Measurements from ENCODE around the gene SLC25A17.
A peak's percentile ranks its signal among the peaks of the same experiment; 100 is the strongest.
"Not testable (repeated sequence)": the region's sequence is repeated elsewhere in the genome, so short reads cannot be mapped to it uniquely, and the experiment has no call there.

Gene SLC25A17

GRCh38 chr22:40764763-40765441 lies 54.2 kb downstream of the SLC25A17 start:
- Histone ChIP-seq H3K9ac (ENCODE audit: low read depth in 1 of 2, low read length in 2 of 2) (no peak overlapping the region), H3K9me3 (ENCODE audit: control insufficient read depth in 2 of 2, low read length in 2 of 2) (no peaks in the 10 kb centered on the region), H3K27ac (ENCODE audit: low read depth in 2 of 2, low read length in 2 of 2) (peak overlapping the region in 1 of 2 donors; percentile 16), H3K4me1 (ENCODE audit: control insufficient read depth in 2 of 2, insufficient read depth in 2 of 2, low read length in 2 of 2) (no peaks in the 10 kb centered on the region), H3K27me3 (ENCODE audit: control insufficient read depth in 2 of 2, insufficient read depth in 2 of 2, low read length in 2 of 2) (no peaks in the 10 kb centered on the region), H3K36me3 (ENCODE audit: control insufficient read depth in 2 of 2, insufficient read depth in 2 of 2, low read length in 2 of 2) (peaks cover 0 to 3% of the 10 kb centered on the region in 2 donors), H3K4me3 (ENCODE audit: low read length in 2 of 2) (no peak overlapping the region)

- Histone ChIP-seq H3K4me1 (ENCODE audit: control insufficient read depth in 2 of 2, insufficient read depth in 2 of 2, low read length in 2 of 2) (no peaks in the 10 kb centered on the region), H3K27me3 (ENCODE audit: control insufficient read depth in 2 of 2, insufficient read depth in 2 of 2, low read length in 2 of 2) (no peaks in the 10 kb centered on the region), H3K9ac (ENCODE audit: low read depth in 1 of 2, low read length in 2 of 2) (no peak overlapping the region), H3K27ac (ENCODE audit: low read depth in 2 of 2, low read length in 2 of 2) (no peak overlapping the region), H3K36me3 (ENCODE audit: control insufficient read depth in 2 of 2, insufficient read depth in 2 of 2, low read length in 2 of 2) (no peaks in the 10 kb centered on the region), H3K4me3 (ENCODE audit: low read length in 2 of 2) (no peak overlapping the region), H3K9me3 (ENCODE audit: control insufficient read depth in 2 of 2, low read length in 2 of 2) (no peaks in the 10 kb centered on the region)
These were observed 59.8 kb downstream of the SLC25A17 start for GRCh38 chr22:40759294-40759840.

GRCh38 chr22:40758851-40759250 lies 60.3 kb downstream of the SLC25A17 start:
- H3K27ac ChIP-seq (ENCODE audit: low read depth in 2 of 2, low read length in 2 of 2): not testable (repeated sequence)

GRCh38 chr22:40758390-40758789 lies 60.8 kb downstream of the SLC25A17 start:
- Histone ChIP-seq H3K4me3 (ENCODE audit: low read length in 2 of 2) (no peak overlapping the region), H3K36me3 (ENCODE audit: control insufficient read depth in 2 of 2, insufficient read depth in 2 of 2, low read length in 2 of 2) (no peaks in the 10 kb centered on the region), H3K27me3 (ENCODE audit: control insufficient read depth in 2 of 2, insufficient read depth in 2 of 2, low read length in 2 of 2) (no peaks in the 10 kb centered on the region), H3K4me1 (ENCODE audit: control insufficient read depth in 2 of 2, insufficient read depth in 2 of 2, low read length in 2 of 2) (no peaks in the 10 kb centered on the region), H3K9ac (ENCODE audit: low read depth in 1 of 2, low read length in 2 of 2) (no peak overlapping the region), H3K9me3 (ENCODE audit: control insufficient read depth in 2 of 2, low read length in 2 of 2) (no peaks in the 10 kb centered on the region), H3K27ac (ENCODE audit: low read depth in 2 of 2, low read length in 2 of 2) (no peak overlapping the region)

More at GRCh38 chr22:40758851-40759250, 60.3 kb downstream of the SLC25A17 start:
- not testable (repeated sequence) for H3K36me3 ChIP-seq (ENCODE audit: control insufficient read depth in 2 of 2, insufficient read depth in 2 of 2, low read length in 2 of 2); H3K4me3 ChIP-seq (ENCODE audit: low read length in 2 of 2); H3K9ac ChIP-seq (ENCODE audit: low read depth in 1 of 2, low read length in 2 of 2); H3K9me3 ChIP-seq (ENCODE audit: control insufficient read depth in 2 of 2, low read length in 2 of 2); H3K4me1 ChIP-seq (ENCODE audit: control insufficient read depth in 2 of 2, insufficient read depth in 2 of 2, low read length in 2 of 2); H3K27me3 ChIP-seq (ENCODE audit: control insufficient read depth in 2 of 2, insufficient read depth in 2 of 2, low read length in 2 of 2)

- Histone ChIP-seq H3K4me1 (ENCODE audit: control insufficient read depth in 2 of 2, insufficient read depth in 2 of 2, low read length in 2 of 2) (no peaks in the 10 kb centered on the region), H3K9ac (ENCODE audit: low read depth in 1 of 2, low read length in 2 of 2) (no peak overlapping the region), H3K4me3 (ENCODE audit: low read length in 2 of 2) (no peak overlapping the region), H3K36me3 (ENCODE audit: control insufficient read depth in 2 of 2, insufficient read depth in 2 of 2, low read length in 2 of 2) (no peaks in the 10 kb centered on the region), H3K27ac (ENCODE audit: low read depth in 2 of 2, low read length in 2 of 2) (no peak overlapping the region), H3K9me3 (ENCODE audit: control insufficient read depth in 2 of 2, low read length in 2 of 2) (no peaks in the 10 kb centered on the region), H3K27me3 (ENCODE audit: control insufficient read depth in 2 of 2, insufficient read depth in 2 of 2, low read length in 2 of 2) (no peaks in the 10 kb centered on the region)
These were observed 62.1 kb downstream of the SLC25A17 start for GRCh38 chr22:40757071-40757470.

DNA sequence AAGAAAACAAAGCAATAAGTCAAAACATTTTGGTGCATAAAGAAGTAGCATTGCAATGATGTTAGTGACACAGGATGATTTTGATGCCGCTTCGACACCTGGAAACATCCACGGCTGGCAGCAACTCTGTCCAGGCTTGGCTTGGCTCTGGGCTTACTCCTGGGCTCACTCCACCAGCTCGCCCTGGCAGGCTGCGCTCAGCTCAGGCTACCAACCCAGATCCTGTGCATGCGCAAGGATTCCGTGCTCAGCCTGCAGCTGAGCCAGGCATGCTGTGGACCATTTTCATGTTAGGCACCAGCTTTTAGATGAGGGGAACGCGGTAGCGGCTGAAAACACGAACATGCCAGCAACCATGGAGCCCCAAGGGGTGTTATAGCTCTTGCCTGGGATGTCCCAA lies 66.0 kb downstream of the SLC25A17 start:
- Histone ChIP-seq H3K27ac (ENCODE audit: low read depth in 2 of 2, low read length in 2 of 2) (no peak overlapping the region), H3K27me3 (ENCODE audit: control insufficient read depth in 2 of 2, insufficient read depth in 2 of 2, low read length in 2 of 2) (no peaks in the 10 kb centered on the region), H3K9me3 (ENCODE audit: control insufficient read depth in 2 of 2, low read length in 2 of 2) (no peaks in the 10 kb centered on the region), H3K4me1 (ENCODE audit: control insufficient read depth in 2 of 2, insufficient read depth in 2 of 2, low read length in 2 of 2) (no peaks in the 10 kb centered on the region), H3K4me3 (ENCODE audit: low read length in 2 of 2) (no peak overlapping the region), H3K9ac (ENCODE audit: low read depth in 1 of 2, low read length in 2 of 2) (no peak overlapping the region), H3K36me3 (ENCODE audit: control insufficient read depth in 2 of 2, insufficient read depth in 2 of 2, low read length in 2 of 2) (no peaks in the 10 kb centered on the region)

GRCh38 chr22:40751250-40751649 lies 67.9 kb downstream of the SLC25A17 start:
- Histone ChIP-seq H3K27ac (ENCODE audit: low read depth in 2 of 2, low read length in 2 of 2) (no peak overlapping the region), H3K4me1 (ENCODE audit: control insufficient read depth in 2 of 2, insufficient read depth in 2 of 2, low read length in 2 of 2) (no peaks in the 10 kb centered on the region), H3K9ac (ENCODE audit: low read depth in 1 of 2, low read length in 2 of 2) (no peak overlapping the region), H3K4me3 (ENCODE audit: low read length in 2 of 2) (no peak overlapping the region), H3K36me3 (ENCODE audit: control insufficient read depth in 2 of 2, insufficient read depth in 2 of 2, low read length in 2 of 2) (no peaks in the 10 kb centered on the region), H3K9me3 (ENCODE audit: control insufficient read depth in 2 of 2, low read length in 2 of 2) (no peaks in the 10 kb centered on the region), H3K27me3 (ENCODE audit: control insufficient read depth in 2 of 2, insufficient read depth in 2 of 2, low read length in 2 of 2) (no peaks in the 10 kb centered on the region)

GRCh38 chr22:40749829-40750228 lies 69.3 kb downstream of the SLC25A17 start:
- Histone ChIP-seq H3K4me3 (ENCODE audit: low read length in 2 of 2) (no peak overlapping the region), H3K36me3 (ENCODE audit: control insufficient read depth in 2 of 2, insufficient read depth in 2 of 2, low read length in 2 of 2) (no peaks in the 10 kb centered on the region), H3K27ac (ENCODE audit: low read depth in 2 of 2, low read length in 2 of 2) (no peak overlapping the region), H3K9ac (ENCODE audit: low read depth in 1 of 2, low read length in 2 of 2) (no peak overlapping the region), H3K4me1 (ENCODE audit: control insufficient read depth in 2 of 2, insufficient read depth in 2 of 2, low read length in 2 of 2) (no peaks in the 10 kb centered on the region), H3K9me3 (ENCODE audit: control insufficient read depth in 2 of 2, low read length in 2 of 2) (no peaks in the 10 kb centered on the region), H3K27me3 (ENCODE audit: control insufficient read depth in 2 of 2, insufficient read depth in 2 of 2, low read length in 2 of 2) (no peaks in the 10 kb centered on the region)

DNA sequence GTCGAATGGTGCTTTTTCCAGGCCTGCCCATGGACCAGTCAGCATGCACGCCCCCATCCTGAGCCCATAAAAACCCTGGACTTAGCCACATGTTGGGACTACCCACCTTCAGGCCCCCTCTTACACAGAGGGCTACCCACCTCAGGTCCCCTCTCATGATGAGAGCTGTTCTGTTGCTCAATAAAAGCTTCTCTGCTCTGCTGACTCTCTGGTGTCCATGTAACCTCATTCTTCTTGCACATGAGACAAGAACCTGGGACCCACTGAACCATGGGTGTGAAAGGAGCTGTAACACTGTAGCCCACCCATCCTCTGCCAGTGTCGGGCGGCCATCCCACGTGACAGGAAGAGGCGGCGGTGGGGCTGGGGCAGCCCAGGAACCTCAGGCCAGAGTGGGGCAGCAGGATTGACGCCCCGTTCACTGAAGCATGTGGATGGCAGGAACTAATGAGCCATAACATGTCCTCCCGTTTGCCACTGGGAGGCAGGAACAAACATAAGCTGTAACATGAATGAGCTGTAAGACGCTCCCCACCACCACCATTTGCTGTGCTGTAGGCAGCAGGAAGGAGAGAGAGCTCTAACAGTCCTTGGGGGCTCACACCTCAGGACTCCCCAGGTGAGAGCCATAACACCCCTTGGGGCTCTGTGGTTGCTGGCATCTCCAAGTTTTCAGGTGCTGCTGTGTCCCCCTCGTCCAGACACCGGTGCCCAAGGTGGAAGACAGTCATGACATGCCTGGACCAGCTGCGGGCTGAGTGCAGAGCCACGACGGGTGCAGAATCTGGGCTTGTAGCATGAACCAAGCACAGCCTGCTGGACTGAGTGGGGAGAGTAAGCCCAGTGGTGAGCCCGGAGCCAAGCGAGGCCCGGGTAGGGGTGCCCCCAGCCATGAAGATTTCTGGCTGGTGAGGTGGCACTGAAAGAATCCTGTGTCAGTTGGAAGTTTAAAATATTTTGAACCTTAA lies 70.5 kb downstream of the SLC25A17 start:
- no peak overlapping the region for H3K4me3 ChIP-seq (ENCODE audit: low read length in 2 of 2)
- H3K4me1 ChIP-seq (ENCODE audit: control insufficient read depth in 2 of 2, insufficient read depth in 2 of 2, low read length in 2 of 2): no peaks in the 10 kb centered on the region
- H3K9me3 ChIP-seq (ENCODE audit: control insufficient read depth in 2 of 2, low read length in 2 of 2): no peaks in the 10 kb centered on the region
- no peak overlapping the region for H3K9ac ChIP-seq (ENCODE audit: low read depth in 1 of 2, low read length in 2 of 2)
- H3K36me3 ChIP-seq (ENCODE audit: control insufficient read depth in 2 of 2, insufficient read depth in 2 of 2, low read length in 2 of 2): no peaks in the 10 kb centered on the region
- no peak overlapping the region for H3K27ac ChIP-seq (ENCODE audit: low read depth in 2 of 2, low read length in 2 of 2)
- H3K27me3 ChIP-seq (ENCODE audit: control insufficient read depth in 2 of 2, insufficient read depth in 2 of 2, low read length in 2 of 2): no peaks in the 10 kb centered on the region

GRCh38 chr22:40747361-40747760 lies 71.8 kb downstream of the SLC25A17 start:
- no peaks in the 10 kb centered on the region for H3K4me1 ChIP-seq (ENCODE audit: control insufficient read depth in 2 of 2, insufficient read depth in 2 of 2, low read length in 2 of 2)
- H3K27ac ChIP-seq (ENCODE audit: low read depth in 2 of 2, low read length in 2 of 2): no peak overlapping the region

More at GRCh38 chr22:40747361-40747760, 71.8 kb downstream of the SLC25A17 start:
- H3K9me3 ChIP-seq (ENCODE audit: control insufficient read depth in 2 of 2, low read length in 2 of 2): no peaks in the 10 kb centered on the region
- no peaks in the 10 kb centered on the region for H3K36me3 ChIP-seq (ENCODE audit: control insufficient read depth in 2 of 2, insufficient read depth in 2 of 2, low read length in 2 of 2)
- H3K4me3 ChIP-seq (ENCODE audit: low read length in 2 of 2): no peak overlapping the region
- H3K9ac ChIP-seq (ENCODE audit: low read depth in 1 of 2, low read length in 2 of 2): no peak overlapping the region
- no peaks in the 10 kb centered on the region for H3K27me3 ChIP-seq (ENCODE audit: control insufficient read depth in 2 of 2, insufficient read depth in 2 of 2, low read length in 2 of 2)

All from mucosa of rectum (tissue), 2 donors.